ENCODE data around the gene SMIM45.

SMIM45 gene

DNA sequence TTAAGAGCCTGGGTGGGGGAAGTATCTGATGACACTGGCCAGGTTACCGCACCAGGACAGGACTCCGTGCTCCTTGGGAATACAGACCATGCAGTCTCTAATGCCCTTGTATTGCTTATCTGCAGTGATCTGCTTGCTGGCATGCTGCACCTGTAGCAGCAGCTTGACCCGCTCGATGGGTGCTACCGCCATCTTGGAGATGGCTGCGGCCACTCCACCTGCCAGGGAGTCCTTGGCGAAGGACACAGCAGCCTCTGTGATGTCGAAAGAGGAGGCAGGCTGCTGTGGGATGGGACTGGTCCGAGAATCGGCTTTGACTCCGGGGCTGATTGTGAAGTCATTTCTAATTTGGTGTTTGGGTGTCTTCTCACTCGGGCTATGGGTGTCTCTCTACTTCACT lies 49.8 kb downstream of the SMIM45 start:
- no peak for DNase-seq (ENCODE audit: low spot score)

DNA sequence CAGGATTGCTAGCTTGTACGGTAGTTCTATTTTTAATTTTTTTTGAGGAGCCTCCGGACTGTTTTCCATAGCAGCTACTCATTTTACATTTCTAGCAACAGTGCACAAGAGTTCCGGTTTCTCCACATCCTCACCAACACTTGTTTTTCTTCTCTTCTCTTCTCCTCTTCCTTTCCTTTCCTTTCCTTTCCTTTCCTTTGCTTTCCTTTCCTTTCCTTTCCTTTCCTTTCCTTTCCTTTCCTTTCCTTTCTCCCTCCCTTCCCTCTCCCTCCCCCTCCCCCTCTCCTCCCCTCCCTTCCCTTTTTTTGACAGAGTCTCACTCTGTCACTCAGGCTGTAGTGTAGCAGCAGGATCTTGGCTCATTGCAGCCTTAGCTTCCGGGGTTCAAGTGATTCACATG lies 56.0 kb downstream of the SMIM45 start:
- DNase-seq (ENCODE audit: low spot score), result no peak
